ENCODE measurements around the gene RBM25. TPM values are rescaled to one million over a fixed set of nuclear protein-coding genes. Genes with fewer than 3 reads are reported as not detected.

RBM25 gene
- total RNA-seq, 1 experiment from 2014 or later, result 142 TPM

GRCh38 chr14:73136387-73137225 is 78.3 kb downstream of the RBM25 start, which contains the start of gene PSEN1 (continued):
- TF ChIP-seq E2F5 (CRISPR knock-in tag; IDR thresholded peaks at IDR 0.05), result no peak
- no peak for TF ChIP-seq NFE2L1 (CRISPR knock-in tag; IDR thresholded peaks at IDR 0.05)
- TF ChIP-seq JUN (CRISPR knock-in tag; IDR thresholded peaks at IDR 0.05), result no peak
- TF ChIP-seq GRHL2 (CRISPR knock-in tag; IDR thresholded peaks at IDR 0.05; ENCODE audit: insufficient replicate concordance, severe bottlenecking), result no peak
- TF ChIP-seq ZNF263 (CRISPR knock-in tag; IDR thresholded peaks at IDR 0.05; ENCODE audit: low read depth), result no peak
- TF ChIP-seq USF2 (CRISPR knock-in tag; IDR thresholded peaks at IDR 0.05), result no peak
- no peak for TF ChIP-seq ZNF121 (CRISPR knock-in tag; IDR thresholded peaks at IDR 0.05)
- TF ChIP-seq TCF7 (CRISPR knock-in tag; IDR thresholded peaks at IDR 0.05; ENCODE audit: low read depth), result peak; percentile 55; the same call in 1 of the 2 replicates
- no peak for TF ChIP-seq EMX1 (CRISPR knock-in tag; IDR thresholded peaks at IDR 0.05)
- peak; percentile 86 for TF ChIP-seq SP1 (CRISPR knock-in tag; conservative IDR thresholded peaks at IDR 0.05)
- no peak; the same call in 1 of the 2 replicates for TF ChIP-seq CREB1 (CRISPR knock-in tag; IDR thresholded peaks at IDR 0.05)
- TF ChIP-seq KAT7 (CRISPR knock-in tag; IDR thresholded peaks at IDR 0.05; ENCODE audit: borderline replicate concordance), result no peak
- TF ChIP-seq ZNF416 (CRISPR knock-in tag; IDR thresholded peaks at IDR 0.05), result no peak
- TF ChIP-seq STAT6 (CRISPR knock-in tag; conservative IDR thresholded peaks at IDR 0.05; ENCODE audit: low read depth), result no peak
- peak; percentile 66; the same call in 1 of the 2 replicates for TF ChIP-seq TEAD1 (CRISPR knock-in tag; IDR thresholded peaks at IDR 0.05)
- no peak for TF ChIP-seq ZSCAN18 (CRISPR knock-in tag; IDR thresholded peaks at IDR 0.05)
- TF ChIP-seq ARID4B (CRISPR knock-in tag; IDR thresholded peaks at IDR 0.05; ENCODE audit: borderline replicate concordance), result peak; percentile 10; the same call in 1 of the 2 replicates
- TF ChIP-seq ZNF671 (CRISPR knock-in tag; IDR thresholded peaks at IDR 0.05), result no peak
- no peak; the same call in 1 of the 2 replicates for TF ChIP-seq FOXP1 (CRISPR knock-in tag; IDR thresholded peaks at IDR 0.05; ENCODE audit: borderline replicate concordance)
- TF ChIP-seq ZNF425 (CRISPR knock-in tag; conservative IDR thresholded peaks at IDR 0.05), result no peak
- no peak for TF ChIP-seq CBFB (CRISPR knock-in tag; IDR thresholded peaks at IDR 0.05; ENCODE audit: low read depth)
- TF ChIP-seq ERG (CRISPR knock-in tag; IDR thresholded peaks at IDR 0.05), result no peak
- no peak for TF ChIP-seq ZNF317 (CRISPR knock-in tag; IDR thresholded peaks at IDR 0.05; ENCODE audit: borderline replicate concordance, low read depth)
